Transverse colon (tissue), 4 donors: Measurements from ENCODE around the gene FAAH.

ENCODE experiments used
- EP300 ChIP-seq: sonication (generic); formaldehyde crosslinking; IDR thresholded peaks from one replicate; pipeline ENCODE4 v1.6.1; 2017; ENCODE audit warnings: antibody characterized with exemption, low read depth
- POLR2A ChIP-seq: fragments of 450-650 bp; IDR thresholded peaks from one replicate; pipeline ENCODE4 v1.6.1; 2016; ENCODE audit warnings: antibody characterized with exemption, mild to moderate bottlenecking, moderate library complexity
- POLR2AphosphoS5 ChIP-seq, 3 donors: sonication (generic); formaldehyde crosslinking; IDR thresholded peaks; one replicate each; pipeline ENCODE4 v1.6.1; 2016; ENCODE audit warnings: antibody characterized with exemption in 3 of 3
- TF ChIP-seq, protein P1 (sequence below), 5 experiments: fragments of 200-600 bp in 3 of 5; fragments of 450-650 bp in 2 of 5; sonication (generic) in 3 of 5; IDR thresholded peaks; 1 replicate in 2 of 5; 2 replicates in 3 of 5; pipeline ENCODE4 v1.5.1; 2016 to 2017; ENCODE audit warnings: antibody characterized with exemption in 5 of 5, inconsistent platforms in 3 of 5, mild to moderate bottlenecking in 2 of 5, moderate library complexity in 1 of 5

DNA sequence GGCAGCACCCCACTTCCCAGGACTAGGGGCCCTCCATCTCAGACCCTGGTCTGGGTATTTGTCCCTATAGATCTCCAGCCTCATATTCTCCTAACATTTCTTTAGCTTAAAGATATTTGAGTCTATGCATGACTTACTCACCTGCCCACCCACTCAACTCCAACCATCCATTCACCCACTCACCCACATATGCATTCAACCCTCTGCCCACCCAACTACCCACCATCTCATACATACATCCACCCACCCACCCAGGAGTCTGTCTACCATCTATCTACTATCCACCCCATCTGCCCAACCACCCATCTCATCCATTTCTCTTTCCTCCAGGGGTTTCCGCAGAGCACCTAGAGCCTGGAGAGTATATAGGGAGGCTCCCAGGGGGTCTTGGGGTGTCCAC, 42.7 kb downstream of the FAAH start:
- TF ChIP-seq, protein P1, sequence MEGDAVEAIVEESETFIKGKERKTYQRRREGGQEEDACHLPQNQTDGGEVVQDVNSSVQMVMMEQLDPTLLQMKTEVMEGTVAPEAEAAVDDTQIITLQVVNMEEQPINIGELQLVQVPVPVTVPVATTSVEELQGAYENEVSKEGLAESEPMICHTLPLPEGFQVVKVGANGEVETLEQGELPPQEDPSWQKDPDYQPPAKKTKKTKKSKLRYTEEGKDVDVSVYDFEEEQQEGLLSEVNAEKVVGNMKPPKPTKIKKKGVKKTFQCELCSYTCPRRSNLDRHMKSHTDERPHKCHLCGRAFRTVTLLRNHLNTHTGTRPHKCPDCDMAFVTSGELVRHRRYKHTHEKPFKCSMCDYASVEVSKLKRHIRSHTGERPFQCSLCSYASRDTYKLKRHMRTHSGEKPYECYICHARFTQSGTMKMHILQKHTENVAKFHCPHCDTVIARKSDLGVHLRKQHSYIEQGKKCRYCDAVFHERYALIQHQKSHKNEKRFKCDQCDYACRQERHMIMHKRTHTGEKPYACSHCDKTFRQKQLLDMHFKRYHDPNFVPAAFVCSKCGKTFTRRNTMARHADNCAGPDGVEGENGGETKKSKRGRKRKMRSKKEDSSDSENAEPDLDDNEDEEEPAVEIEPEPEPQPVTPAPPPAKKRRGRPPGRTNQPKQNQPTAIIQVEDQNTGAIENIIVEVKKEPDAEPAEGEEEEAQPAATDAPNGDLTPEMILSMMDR (IDR thresholded peaks at IDR 0.05) = no peak
- TF ChIP-seq POLR2A = no peak
- no peak for TF ChIP-seq POLR2AphosphoS5 (IDR thresholded peaks at IDR 0.05)
- no peak for TF ChIP-seq EP300
